ENCODE measurements around the gene ATXN7L3B. TPM values are rescaled to one million over a fixed set of nuclear protein-coding genes. Genes with fewer than 3 reads are reported as not detected.

The ATXN7L3B gene
- total RNA-seq, 1 donor from 2014 or later, result 31.3 TPM

GRCh38 chr12:74581439-74581838 lies 43.8 kb downstream of the ATXN7L3B start:
- TF ChIP-seq CTCF (IDR thresholded peaks at IDR 0.05), result no peak
- H3K27ac ChIP-seq, result no peak overlapping the region
- no peaks in the 10 kb centered on the region for H3K9me3 ChIP-seq
- no peaks in the 10 kb centered on the region for H3K36me3 ChIP-seq
- DNase-seq (no peak), ATAC-seq (no peak)
- intact Hi-C loops (cut with DNase I), result no loop called here
- no peaks in the 10 kb centered on the region for H3K4me1 ChIP-seq
- H3K4me3 ChIP-seq, result no peak overlapping the region
- no peaks in the 10 kb centered on the region for H3K27me3 ChIP-seq (ENCODE audit: low read depth)

- intact Hi-C loops (cut with DNase I), result no loop called here
- DNase-seq (no peak), ATAC-seq (no peak)
- Histone ChIP-seq H3K4me1 (no peaks in the 10 kb centered on the region), H3K27ac (no peak overlapping the region), H3K9me3 (no peaks in the 10 kb centered on the region), H3K4me3 (no peak overlapping the region), H3K27me3 (ENCODE audit: low read depth) (no peaks in the 10 kb centered on the region), H3K36me3 (no peaks in the 10 kb centered on the region)
- TF ChIP-seq CTCF (IDR thresholded peaks at IDR 0.05), result no peak
These were observed 46.9 kb downstream of the ATXN7L3B start for GRCh38 chr12:74584483-74585062.

- no peak for TF ChIP-seq CTCF (IDR thresholded peaks at IDR 0.05)
- H3K27ac ChIP-seq, result no peak overlapping the region
- no peak overlapping the region for H3K4me3 ChIP-seq
- no peaks in the 10 kb centered on the region for H3K36me3 ChIP-seq
- DNase-seq, result no peak
- H3K9me3 ChIP-seq, result no peaks in the 10 kb centered on the region
- no peak for ATAC-seq
- no peaks in the 10 kb centered on the region for H3K4me1 ChIP-seq
- H3K27me3 ChIP-seq (ENCODE audit: low read depth), result no peaks in the 10 kb centered on the region
- intact Hi-C loops (cut with DNase I), result no loop called here
These were observed 48.6 kb downstream of the ATXN7L3B start for GRCh38 chr12:74586251-74586650.
